Measurements from ENCODE around the gene POMGNT2. TPM values are rescaled to one million over a fixed set of nuclear protein-coding genes. Genes with fewer than 3 reads are reported as not detected.

Gene POMGNT2
- total and polyA plus RNA-seq, 2 of the 8 experiments (the other 6 are each of a cell fraction or from before 2014, with no cell fraction given) = 13.6 to 35.7 TPM

- TF ChIP-seq CHD7 (IDR thresholded peaks at IDR 0.05; ENCODE audit: insufficient replicate concordance, low read length) (no peak), TBP (IDR thresholded peaks at IDR 0.05; ENCODE audit: low read depth, low read length) (no peak), GTF2F1 (IDR thresholded peaks at IDR 0.05; ENCODE audit: borderline replicate concordance, low read depth, low read length) (no peak), RXRA (IDR thresholded peaks at IDR 0.05; ENCODE audit: insufficient read depth, low read depth, low read length) (no peak)
Measured at GRCh38 chr3:43046583-43046982, 59.3 kb downstream of the POMGNT2 start (continued).
